HepG2 (cell line): ENCODE results near the gene IRX4. TPM values are rescaled to one million over a fixed set of nuclear protein-coding genes. Genes with fewer than 3 reads are reported as not detected.

ENCODE experiments used
- ATAC-seq: fragments of 200-7000 bp; cut with Tn5 transposase; 3 replicates; pipeline ENCODE4 v1.9.1; 2020; ENCODE audit warnings: mild to moderate bottlenecking, moderate library complexity
- BruUV-seq: library from RNA; stranded (reverse); fragments of 400-500 nt; replicated peaks from 2 replicates; lab custom pipeline; 2021; lab: Mats Ljungman, UMichigan
- CTCF ChIA-PET: fragments of 300-600 bp; formaldehyde crosslinking; extraction: SDS; loops from one replicate; lab custom pipeline; 2021; ENCODE audit warnings: low total read pairs, inconsistent platforms, low intra/inter-chr PET ratio; lab: Yijun Ruan, JAX
- POLR2A ChIA-PET: fragments of 350-600 bp; sonication (Branson Sonifier 250); formaldehyde crosslinking; loops from one replicate; lab custom pipeline; 2020; ENCODE audit warnings: antibody characterized with exemption, inconsistent platforms; lab: Yijun Ruan, JAX
- DNase-seq: peaks from one replicate; pipeline ENCODE4 v3.0.0-alpha.2; 2015; ENCODE audit warnings: low spot score
- FAIRE-seq: peaks from 3 replicates; lab custom pipeline; 2011; peaks lifted over from hg19 to GRCh38; lab: Jason Lieb, UNC
- H2AFZ ChIP-seq: one replicate; pipeline ENCODE4 v1.6.1; 2011; ENCODE audit warnings: low read length, inconsistent platforms
- H3K27ac ChIP-seq: fragments of 300-600 bp; 3 replicates; pipeline ENCODE4 v1.8.0; 2011; ENCODE audit warnings: mixed run types, mild to moderate bottlenecking, mixed read lengths, low read length, inconsistent platforms; ENCODE audit not compliant: insufficient read depth; ENCODE audit errors: extremely low read length
- H3K27me3 ChIP-seq, 2 experiments: fragments of 200-600 bp in 1 of 2; 2 replicates in 1 of 2; 3 replicates in 1 of 2; pipeline versions ENCODE4 v1.6.0 to v1.8.0; 2011; ENCODE audit warnings: low read length in 2 of 2, mild to moderate bottlenecking in 2 of 2, moderate library complexity in 2 of 2, inconsistent platforms in 1 of 2; ENCODE audit not compliant: insufficient read depth in 2 of 2, control insufficient read depth in 1 of 2
- H3K36me3 ChIP-seq, 2 experiments: fragments of 200-600 bp in 1 of 2; replicated peaks in 1 of 2; 2 replicates in 1 of 2; 3 replicates in 1 of 2; pipeline versions ENCODE4 v1.5.1 to v1.8.0; 2011; ENCODE audit warnings: low read length in 2 of 2, inconsistent platforms in 1 of 2; ENCODE audit not compliant: insufficient read depth in 2 of 2, control insufficient read depth in 1 of 2
- H3K4me1 ChIP-seq: 2 replicates; pipeline ENCODE4 v1.5.1; 2012; ENCODE audit warnings: low read length, inconsistent platforms; ENCODE audit not compliant: insufficient read depth
- H3K4me2 ChIP-seq: 2 replicates; pipeline ENCODE4 v1.6.0; 2011; ENCODE audit warnings: low read depth, low read length, inconsistent platforms
- H3K4me3 ChIP-seq, 3 experiments: fragments of 200-600 bp in 1 of 3; sonication (generic), shearing (Covaris generic) in 1 of 3; replicated peaks in 1 of 3; 2 replicates each; pipeline ENCODE4 v1.5.1; 2011 to 2016; ENCODE audit warnings: low read length in 3 of 3, inconsistent platforms in 2 of 3, low read depth in 2 of 3, mild to moderate bottlenecking in 2 of 3, control low read depth in 1 of 3, mixed read lengths in 1 of 3; ENCODE audit not compliant: insufficient read depth in 1 of 3
- H3K79me2 ChIP-seq: one replicate; pipeline ENCODE4 v1.6.1; 2011; ENCODE audit warnings: low read length, inconsistent platforms; ENCODE audit not compliant: insufficient read depth
- H3K9ac ChIP-seq: 2 replicates; pipeline ENCODE4 v1.6.0; 2011; ENCODE audit warnings: mild to moderate bottlenecking, low read depth, low read length, inconsistent platforms; ENCODE audit not compliant: insufficient read depth
- H3K9me3 ChIP-seq: 2 replicates; pipeline ENCODE4 v1.5.1; 2012; ENCODE audit warnings: mild to moderate bottlenecking, low read length
- H4K20me1 ChIP-seq: 2 replicates; pipeline ENCODE4 v1.6.0; 2011; ENCODE audit warnings: inconsistent platforms, mild to moderate bottlenecking, low read length, moderate library complexity; ENCODE audit not compliant: insufficient read depth
- NCOR1 ChIP-seq: fragments of 200-600 bp; sonication (generic); IDR thresholded peaks from 2 replicates; pipeline ENCODE4 v1.7.0; 2017; ENCODE audit warnings: antibody characterized with exemption, low read length, borderline replicate concordance
- SAFB2 ChIP-seq: sonication (generic); formaldehyde crosslinking; IDR thresholded peaks from 2 replicates; pipeline ENCODE4 v1.5.1; 2020; ENCODE audit warnings: missing genetic modification reagents, low read depth, mild to moderate bottlenecking, borderline replicate concordance
- SMAD3 ChIP-seq: sonication (generic); formaldehyde crosslinking; IDR thresholded peaks from 2 replicates; pipeline ENCODE4 v1.4.0; 2020; ENCODE audit warnings: missing genetic modification reagents
- ZMYM2 ChIP-seq: sonication (generic); formaldehyde crosslinking; IDR thresholded peaks from 2 replicates; pipeline ENCODE4 v1.8.0; 2022; ENCODE audit warnings: mild to moderate bottlenecking, missing genetic modification reagents
- ZNF263 ChIP-seq: sonication (generic); formaldehyde crosslinking; IDR thresholded peaks from 2 replicates; pipeline ENCODE4 v1.4.0; 2020; ENCODE audit warnings: missing genetic modification reagents
- ZNF740 ChIP-seq: sonication (generic); formaldehyde crosslinking; IDR thresholded peaks from 2 replicates; pipeline ENCODE4 v1.4.0; 2020; ENCODE audit warnings: missing genetic modification reagents
- whole genome bisulfite sequencing: methylation state at CpG from one replicate; pipeline ENCODE4 v1.1.6; 2017; ENCODE audit warnings: low lambda C conversion rate; 5-methylcytosine and 5-hydroxymethylcytosine counted together
- in situ Hi-C: cut with HindIII; loops from 2 replicates; pipeline ENCODE4 v1.10.0; 2017; ENCODE audit warnings: low pct_unique_long_range_greater_than_20kb; ENCODE audit not compliant: extremely low pct_ligation_motif_present
- intact Hi-C: fragments of 100-400 bp; cut with micrococcal nuclease; formaldehyde crosslinking; loops from one replicate; pipeline ENCODE4 v1.10.0; 2022; ENCODE audit not compliant: unreplicated experiment
- polyA plus RNA-seq, 8 experiments: library from polyadenylated mRNA; depleted of rRNA in 3 of 8; stranded (reverse) in 7 of 8; unstranded in 1 of 8; fragments of >200 nt; fragmentation: Illumina TruSeq in 4 of 8; extraction: Trizol in 4 of 8; gene quantifications; 2 replicates each; pipeline versions ENCODE4 v1.2.1 to v1.2.3, GENCODE V29; 2011 to 2016; ENCODE audit warnings: low read depth in 4 of 8, missing spikeins in 1 of 8, mixed read lengths in 1 of 8; ENCODE audit not compliant: insufficient read depth in 1 of 8
- total RNA-seq, 5 experiments: library from RNA; depleted of rRNA; stranded (reverse); fragments of >200 nt; fragmentation: Illumina TruSeq; extraction: Trizol; gene quantifications; 2 replicates each; pipeline ENCODE4 v1.2.3, GENCODE V29; 2016; ENCODE audit warnings: low read depth in 1 of 5
- TF ChIP-seq, protein P1 (sequence below), 2 experiments: IDR thresholded peaks; 2 replicates each; pipeline ENCODE4 v1.6.1; 2011 to 2012; ENCODE audit warnings: low read length in 2 of 2, borderline replicate concordance in 1 of 2, low read depth in 1 of 2, mild to moderate bottlenecking in 1 of 2, moderate library complexity in 1 of 2

Gene IRX4
- total and polyA plus RNA-seq, 2 of the 13 experiments (the other 11 are each of a cell fraction or from before 2014, with no cell fraction given): not detected

GRCh38 chr5:1878050-1878849 lies 4.5 kb downstream of the IRX4 start:
- Histone ChIP-seq H3K9ac (no peak overlapping the region), H3K4me2 (no peak overlapping the region), H3K79me2 (no peaks in the 10 kb centered on the region), H3K4me3 (no peak overlapping the region), H3K36me3 (no peaks in the 10 kb centered on the region), H3K27ac (no peak overlapping the region), H2AFZ (no peak overlapping the region), H3K27me3 (peaks cover 6 to 45% of the 10 kb centered on the region in 2 experiments; a peak in 4 of 5 replicates), H3K4me1 (no peaks in the 10 kb centered on the region), H3K9me3 (no peaks in the 10 kb centered on the region), H4K20me1 (no peaks in the 10 kb centered on the region)
- no peak for DNase-seq
- POLR2A ChIA-PET: no interaction called here
- in situ Hi-C loops: no loop called here
- no peak for FAIRE-seq
- TF ChIP-seq, protein P1, sequence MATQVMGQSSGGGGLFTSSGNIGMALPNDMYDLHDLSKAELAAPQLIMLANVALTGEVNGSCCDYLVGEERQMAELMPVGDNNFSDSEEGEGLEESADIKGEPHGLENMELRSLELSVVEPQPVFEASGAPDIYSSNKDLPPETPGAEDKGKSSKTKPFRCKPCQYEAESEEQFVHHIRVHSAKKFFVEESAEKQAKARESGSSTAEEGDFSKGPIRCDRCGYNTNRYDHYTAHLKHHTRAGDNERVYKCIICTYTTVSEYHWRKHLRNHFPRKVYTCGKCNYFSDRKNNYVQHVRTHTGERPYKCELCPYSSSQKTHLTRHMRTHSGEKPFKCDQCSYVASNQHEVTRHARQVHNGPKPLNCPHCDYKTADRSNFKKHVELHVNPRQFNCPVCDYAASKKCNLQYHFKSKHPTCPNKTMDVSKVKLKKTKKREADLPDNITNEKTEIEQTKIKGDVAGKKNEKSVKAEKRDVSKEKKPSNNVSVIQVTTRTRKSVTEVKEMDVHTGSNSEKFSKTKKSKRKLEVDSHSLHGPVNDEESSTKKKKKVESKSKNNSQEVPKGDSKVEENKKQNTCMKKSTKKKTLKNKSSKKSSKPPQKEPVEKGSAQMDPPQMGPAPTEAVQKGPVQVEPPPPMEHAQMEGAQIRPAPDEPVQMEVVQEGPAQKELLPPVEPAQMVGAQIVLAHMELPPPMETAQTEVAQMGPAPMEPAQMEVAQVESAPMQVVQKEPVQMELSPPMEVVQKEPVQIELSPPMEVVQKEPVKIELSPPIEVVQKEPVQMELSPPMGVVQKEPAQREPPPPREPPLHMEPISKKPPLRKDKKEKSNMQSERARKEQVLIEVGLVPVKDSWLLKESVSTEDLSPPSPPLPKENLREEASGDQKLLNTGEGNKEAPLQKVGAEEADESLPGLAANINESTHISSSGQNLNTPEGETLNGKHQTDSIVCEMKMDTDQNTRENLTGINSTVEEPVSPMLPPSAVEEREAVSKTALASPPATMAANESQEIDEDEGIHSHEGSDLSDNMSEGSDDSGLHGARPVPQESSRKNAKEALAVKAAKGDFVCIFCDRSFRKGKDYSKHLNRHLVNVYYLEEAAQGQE (IDR thresholded peaks at IDR 0.05; ENCODE audit: borderline replicate concordance in 1 of 2, low read depth in 1 of 2, low read length in 2 of 2): no peak
- no peak for TF ChIP-seq ZNF263 (CRISPR knock-in tag)
- no peak for TF ChIP-seq SAFB2 (CRISPR knock-in tag)
- TF ChIP-seq SMAD3 (CRISPR knock-in tag): no peak
- no peak for TF ChIP-seq ZNF740 (CRISPR knock-in tag)
- no peak for TF ChIP-seq NCOR1
- no peak for TF ChIP-seq ZMYM2 (CRISPR knock-in tag)
- BruUV-seq: no TSS peak
- WGBS: 58% methylated on average over 10 of the region's 79 CpGs
- CTCF ChIA-PET: no interaction called here
- intact Hi-C loops: no loop called here
- no peak for ATAC-seq
